Cortex of kidney (tissue), 1 donor: ENCODE measurements around the gene OMP.
"Not testable (repeated sequence)": the region's sequence is repeated elsewhere in the genome, so short reads cannot be mapped to it uniquely, and the experiment has no call there.

ENCODE experiments used
- DNase-seq: peaks from one replicate; lab custom pipeline; 2025; lab: John Stamatoyannopoulos, UW

The OMP gene

DNA sequence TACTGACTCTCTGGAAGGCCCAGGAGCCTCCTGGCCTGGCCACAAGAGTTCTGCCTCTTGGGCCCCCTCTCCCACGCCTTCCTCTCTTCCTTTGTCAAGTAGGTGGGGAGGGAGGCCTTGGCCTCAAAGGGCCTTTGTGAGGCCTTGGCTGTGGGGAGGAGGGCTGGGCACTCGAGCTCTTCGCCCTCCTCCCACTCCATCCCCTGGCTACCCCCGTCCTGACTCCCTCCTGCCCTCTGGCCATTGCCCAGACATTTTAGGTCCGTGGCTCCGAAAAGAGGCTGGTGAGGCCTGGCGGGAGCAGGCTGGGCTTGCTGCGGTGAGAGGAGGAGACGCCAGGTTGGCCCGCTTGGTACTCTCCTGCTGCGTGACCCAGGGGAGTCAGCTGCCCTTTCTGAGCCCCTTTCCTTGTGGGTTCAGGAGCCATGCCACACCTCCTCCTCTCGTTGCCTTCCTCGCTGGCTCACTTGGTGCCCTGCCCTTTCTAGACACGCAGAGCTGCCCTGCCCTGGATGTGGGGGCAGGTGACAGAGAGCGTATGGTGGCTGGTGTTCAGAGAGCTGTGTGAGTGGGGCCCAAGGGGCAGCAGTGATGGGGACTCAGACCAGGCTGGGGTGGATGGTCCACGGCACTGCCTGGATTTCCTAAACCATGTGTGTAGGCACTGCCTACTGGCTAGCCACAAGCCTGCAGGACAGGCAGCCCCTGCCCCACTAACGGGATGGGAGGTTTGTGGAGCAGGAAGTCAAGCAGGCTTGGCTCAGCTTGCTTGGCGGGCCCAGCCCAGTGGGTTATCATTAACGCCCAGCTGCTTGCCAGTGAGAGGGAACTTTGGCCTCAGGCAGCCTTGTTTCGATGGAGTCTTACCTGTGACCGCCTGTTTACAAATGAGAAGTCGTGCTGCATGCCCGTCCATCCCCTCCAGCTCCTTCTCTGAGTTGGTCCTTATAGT is 15.8 kb upstream of the OMP start:
- DNase-seq = no peak

GRCh38 chr11:77087723-77088225 is 14.9 kb upstream of the OMP start:
- DNase-seq = no peak

- no peak for DNase-seq
These were observed 14.2 kb upstream of the OMP start for GRCh38 chr11:77088236-77089003.

DNA sequence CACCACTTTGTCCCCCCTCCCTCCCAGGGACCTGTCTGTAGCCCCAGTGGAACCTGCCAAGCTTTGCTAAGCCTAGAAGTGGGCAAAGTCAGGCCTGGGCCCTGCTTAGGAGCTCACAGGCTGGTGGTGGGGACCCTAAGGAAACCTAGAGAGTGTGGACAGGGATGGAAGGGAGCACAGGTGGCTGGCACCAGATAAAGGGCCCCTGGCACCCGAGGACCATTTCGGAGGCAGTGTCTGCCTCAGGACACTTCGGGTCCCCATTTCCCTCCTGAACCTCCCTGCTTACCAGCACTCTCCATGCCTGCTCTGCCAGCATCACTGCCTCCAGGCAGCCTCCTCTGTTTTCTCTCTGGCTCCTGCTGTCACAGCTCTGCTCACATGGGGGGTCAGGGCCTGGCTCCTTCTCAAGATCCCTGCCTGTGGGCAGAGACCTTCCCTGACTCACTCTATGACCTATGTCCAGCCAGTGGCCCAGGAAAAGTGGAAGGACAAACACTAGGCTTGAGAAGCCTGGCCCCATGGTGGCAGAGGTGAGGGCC is 13.6 kb upstream of the OMP start:
- no peak for DNase-seq

DNA sequence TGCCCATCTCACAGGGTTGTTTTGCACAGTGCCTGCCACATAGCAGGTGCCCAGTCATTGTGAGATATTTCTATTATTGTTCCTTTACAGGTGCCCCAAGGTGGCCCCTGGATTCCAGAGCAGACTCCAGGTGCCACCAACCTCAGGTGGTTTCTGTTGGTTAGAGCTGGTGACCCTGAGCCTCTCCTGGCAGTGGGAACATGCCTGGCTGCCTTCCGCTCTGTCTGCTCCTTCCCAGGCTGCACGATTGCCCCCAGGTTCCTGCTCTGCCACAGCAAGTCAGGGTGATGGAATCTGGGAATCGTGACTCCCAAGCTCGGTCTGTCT is 12.6 kb upstream of the OMP start:
- no peak for DNase-seq

DNA sequence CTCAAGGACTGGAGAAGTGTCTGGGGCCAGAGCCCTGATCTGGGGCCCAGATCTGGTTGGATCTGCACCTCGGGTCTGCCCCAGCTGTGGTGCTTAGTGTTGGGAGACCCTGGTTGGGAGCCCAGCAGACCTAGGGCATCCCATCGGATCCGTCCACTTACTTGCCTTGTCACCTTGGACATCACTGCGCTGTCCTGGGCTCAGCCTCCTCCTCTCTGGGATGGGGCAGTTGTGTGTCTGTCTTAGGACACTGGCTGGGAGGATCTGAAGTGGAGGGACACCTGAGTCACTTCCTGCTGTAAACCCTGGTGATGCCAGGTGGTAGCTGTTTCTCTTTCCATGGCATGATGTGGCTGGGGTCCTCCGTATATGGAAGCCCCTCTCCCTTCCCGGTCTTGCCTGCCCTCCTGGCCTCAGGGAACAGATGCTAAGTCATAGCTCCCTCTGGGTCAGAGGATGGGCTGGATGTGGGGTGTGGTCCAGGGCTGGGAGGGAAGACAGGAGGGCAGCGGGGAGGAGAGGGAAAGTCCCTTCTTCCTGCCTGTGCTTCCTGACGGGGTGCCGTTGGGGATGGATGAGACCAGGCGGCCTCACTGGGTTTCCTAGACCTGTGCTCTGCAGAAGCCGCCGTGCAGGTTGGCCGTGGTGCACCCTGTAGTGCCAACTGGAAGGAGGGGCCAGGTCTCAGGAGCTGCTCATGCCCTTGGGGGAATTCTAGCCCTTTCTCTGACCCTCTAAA is 12.1 kb upstream of the OMP start:
- DNase-seq = no peak

DNA sequence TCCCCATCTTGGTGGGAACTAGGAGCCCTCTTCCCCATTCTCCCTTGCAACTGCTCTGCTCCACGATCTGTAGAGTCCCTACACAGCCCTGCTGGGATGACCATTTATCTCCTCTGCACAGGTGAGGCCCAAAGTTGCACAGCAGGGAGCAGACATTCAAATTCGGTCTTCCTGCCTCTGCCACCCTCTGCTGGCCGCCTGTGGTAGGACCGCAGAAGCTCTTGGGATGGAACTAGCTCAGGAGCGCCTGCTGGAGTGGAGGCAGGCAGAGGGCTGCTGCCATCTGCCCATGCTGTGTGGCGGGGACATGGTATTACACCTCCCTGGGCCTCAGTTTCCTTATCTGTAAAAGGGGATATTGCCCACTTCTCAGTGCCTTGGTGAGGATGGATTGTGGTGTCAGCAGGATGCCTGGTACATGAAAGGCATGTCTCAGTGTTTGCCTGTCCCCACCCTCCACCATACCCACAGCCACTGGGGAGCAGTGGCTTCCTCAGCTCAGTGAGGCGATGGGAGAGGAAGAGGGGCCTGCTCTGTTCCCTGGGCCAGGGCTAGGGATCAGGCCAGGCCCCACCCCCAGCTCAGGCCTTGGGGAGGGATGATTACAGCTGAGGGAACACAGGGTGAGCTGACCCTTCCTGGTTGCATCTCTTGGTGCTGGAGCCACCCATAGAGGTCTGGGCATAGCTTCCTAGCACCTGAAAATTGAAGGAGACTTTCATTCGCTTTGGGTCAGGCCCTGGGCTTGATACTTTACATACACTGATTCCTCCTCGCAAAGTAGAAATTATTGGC is 11.3 kb upstream of the OMP start:
- DNase-seq = no peak

DNA sequence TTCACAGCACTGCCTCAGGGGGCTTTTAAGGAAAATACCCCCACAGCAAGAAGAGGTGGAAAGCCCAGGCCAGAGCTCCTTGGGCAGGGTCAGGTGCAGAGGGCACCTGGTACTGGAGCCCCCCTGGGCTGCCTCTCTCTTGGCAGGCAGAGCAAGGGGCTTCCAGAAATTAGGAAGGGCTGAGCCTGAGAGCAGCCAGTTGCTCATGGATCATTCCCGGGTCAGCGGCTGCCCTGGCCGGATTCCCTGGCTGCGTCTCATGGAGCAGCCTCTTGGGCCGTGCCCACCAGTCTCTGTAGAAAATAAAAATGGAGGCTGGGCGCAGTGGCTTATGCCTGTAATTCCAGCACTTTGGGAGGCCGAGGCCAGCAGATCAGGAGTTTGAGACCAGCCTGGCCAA is 10.3 kb upstream of the OMP start:
- DNase-seq = no peak

DNA sequence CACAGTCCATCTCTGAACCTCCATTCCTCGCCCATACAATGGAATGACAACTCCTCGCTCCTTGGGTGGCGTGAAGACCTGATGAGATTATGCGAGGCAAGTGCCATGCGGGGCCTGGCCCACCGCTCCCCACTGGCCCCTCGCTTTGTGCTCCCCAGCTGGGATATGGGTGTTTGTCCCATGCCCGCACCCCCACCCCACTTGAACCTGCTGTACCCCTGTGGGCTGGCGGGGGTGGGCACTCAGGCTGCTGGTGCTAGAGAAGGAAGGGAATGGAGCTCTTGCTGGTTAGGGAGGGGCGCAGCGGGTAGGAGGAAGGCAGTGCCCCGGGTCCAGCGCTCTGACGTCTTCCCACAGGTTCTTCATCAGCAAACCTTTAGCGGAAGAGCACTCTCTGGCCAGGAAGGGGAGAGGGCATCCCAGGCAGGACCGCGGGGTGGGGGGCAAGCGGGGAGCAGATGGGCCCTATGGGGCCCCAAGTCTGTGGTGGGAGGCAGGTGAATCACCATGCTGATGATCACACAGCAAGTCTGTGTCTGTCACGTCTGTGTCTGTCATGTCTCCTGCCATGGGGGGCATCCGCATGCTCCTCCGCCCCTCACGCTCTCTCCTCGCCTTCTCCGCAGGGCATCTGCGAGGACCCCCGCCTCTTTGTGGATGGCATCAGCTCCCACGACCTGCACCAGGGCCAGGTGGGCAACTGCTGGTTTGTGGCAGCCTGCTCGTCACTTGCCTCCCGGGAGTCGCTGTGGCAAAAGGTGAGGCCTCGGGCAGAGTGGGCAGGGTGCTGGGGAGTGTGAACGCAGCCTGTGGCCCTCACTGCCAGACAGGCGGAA is 9.4 kb upstream of the OMP start:
- DNase-seq = no peak

GRCh38 chr11:77093987-77094840 is 8.4 kb upstream of the OMP start:
- no peak for DNase-seq

DNA sequence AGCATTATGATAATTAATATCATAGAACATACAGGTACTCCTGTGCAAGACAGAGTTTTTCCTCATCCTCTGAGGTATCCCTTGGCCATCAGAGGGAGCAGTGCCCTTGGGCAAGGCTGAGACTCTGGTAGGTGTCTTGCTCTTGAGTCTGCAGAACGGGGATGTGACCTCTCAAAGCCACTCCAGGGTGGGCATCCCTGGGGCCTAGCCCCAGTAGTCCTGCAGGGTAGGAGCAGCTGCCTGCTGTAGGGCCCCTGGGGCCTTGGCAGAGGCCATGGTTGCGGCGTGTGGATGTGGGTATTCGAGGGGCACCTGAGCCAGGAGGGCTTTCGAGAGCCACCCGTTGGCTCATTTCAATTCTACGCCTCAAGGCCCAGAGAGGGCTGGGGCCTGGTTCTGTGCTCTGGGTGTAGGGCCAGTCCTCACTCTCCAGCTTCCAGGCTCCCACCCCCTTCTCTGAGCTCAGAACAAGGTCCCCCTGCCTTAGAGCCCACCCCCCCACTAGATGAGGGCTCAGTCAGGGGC is 7.7 kb upstream of the OMP start:
- no peak for DNase-seq

GRCh38 chr11:77095551-77096490 is 6.8 kb upstream of the OMP start:
- DNase-seq = no peak

- no peak for DNase-seq
These were observed 6.0 kb upstream of the OMP start for GRCh38 chr11:77096591-77097019.

GRCh38 chr11:77097180-77097579 is 5.5 kb upstream of the OMP start:
- DNase-seq = not testable (repeated sequence)

DNA sequence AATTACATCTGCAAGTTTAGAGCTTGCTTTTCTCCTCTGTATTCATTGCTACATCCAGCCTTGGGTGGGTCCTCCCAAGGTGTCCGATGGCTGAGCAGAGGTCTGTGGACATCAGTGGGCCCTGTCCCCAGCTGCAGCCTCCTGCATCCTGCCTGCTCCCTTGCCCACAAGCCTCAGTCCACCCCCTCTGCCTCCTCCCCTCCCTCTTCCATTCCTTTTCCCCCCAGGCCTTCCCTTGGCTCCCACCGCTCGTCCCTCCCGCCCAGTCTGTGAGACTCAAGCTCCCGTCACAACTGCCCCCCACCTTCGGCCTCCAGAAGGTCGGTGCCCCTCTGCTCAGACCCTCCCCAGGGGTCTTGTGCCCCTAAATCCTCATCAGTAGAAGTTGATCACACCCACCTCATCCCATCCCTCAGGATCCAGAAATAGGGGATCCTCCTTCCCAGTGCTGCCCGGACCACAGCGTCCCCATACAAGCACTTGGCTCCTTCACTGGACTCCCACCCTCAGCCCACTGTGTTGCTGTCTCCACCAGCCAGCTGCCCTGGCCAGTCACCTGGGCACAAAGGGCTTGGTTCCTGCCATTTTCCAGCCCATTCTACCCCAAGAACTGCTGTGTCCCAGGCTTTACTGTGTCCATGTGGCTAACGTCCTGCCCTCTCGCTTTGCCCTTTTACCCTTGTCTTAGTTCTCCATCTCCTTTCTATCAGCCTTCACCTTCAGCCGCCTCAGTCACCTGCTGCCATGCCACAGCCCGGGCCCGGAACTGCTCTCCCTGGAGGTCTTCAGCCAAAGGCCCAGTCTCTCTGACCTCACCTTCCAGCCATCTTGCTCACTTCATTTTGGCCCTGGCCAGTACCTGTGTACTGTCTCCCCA is 2.2 kb upstream of the OMP start:
- no peak for DNase-seq

DNA sequence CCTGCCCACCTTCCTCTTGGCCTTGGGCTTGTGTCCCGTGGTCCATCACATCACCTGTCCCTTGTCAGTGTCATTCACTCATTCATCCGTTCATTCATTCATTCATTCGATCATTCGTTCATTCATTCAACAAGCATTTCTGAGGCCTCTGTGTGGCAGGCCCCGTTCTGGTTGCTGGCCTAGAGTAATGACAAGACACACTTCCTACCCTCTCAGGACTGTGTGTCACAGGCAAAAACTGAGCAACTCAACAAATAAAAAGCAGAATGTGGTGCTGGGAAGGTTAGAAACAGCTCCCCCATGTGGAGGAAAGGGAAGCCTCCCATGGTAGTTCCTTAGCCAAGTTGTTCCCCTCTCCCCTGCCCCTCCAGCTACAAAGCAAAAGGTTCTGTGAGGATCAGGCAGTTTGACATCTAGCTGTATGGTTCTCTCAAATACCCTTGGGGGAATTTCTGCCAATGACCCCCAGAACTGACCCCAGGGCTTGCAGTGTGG is 1.6 kb upstream of the OMP start:
- no peak for DNase-seq

DNA sequence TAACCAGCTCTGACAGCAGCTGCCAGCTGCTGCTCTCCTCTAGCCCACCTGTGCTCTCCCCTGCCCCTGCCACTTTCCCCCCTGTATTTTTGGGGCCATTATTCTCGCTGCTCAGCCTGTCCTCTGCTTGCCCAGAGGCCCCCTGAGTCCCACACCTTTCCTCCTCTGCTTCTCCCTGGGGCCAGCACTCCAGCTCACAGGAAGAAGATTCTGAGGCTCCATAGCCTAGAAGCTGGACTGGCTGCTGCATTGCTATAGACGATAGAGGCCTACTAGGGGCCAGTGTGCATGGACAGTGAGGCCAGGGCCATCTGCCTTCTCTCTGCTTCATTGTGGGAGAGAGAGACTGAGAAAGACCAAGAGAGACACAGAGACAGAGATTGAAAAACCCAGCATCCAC is 679 bp downstream of the OMP start:
- DNase-seq = no peak
